Thoracic aorta (tissue), 2 donors: ENCODE measurements around the gene NTN3. TPM values are rescaled to one million over a fixed set of nuclear protein-coding genes. Genes with fewer than 3 reads are reported as not detected.

Source experiments
- ATAC-seq: fragments of 150-250 bp; one replicate; pipeline ENCODE4 v1.8.0; 2017; ENCODE audit warnings: low read depth; ENCODE audit not compliant: insufficient number of reproducible peaks, low FRiP score
- DNase-seq: peaks from one replicate; pipeline ENCODE4 v3.0.0-alpha.2; 2020; ENCODE audit warnings: low spot score
- H3K27ac ChIP-seq, 2 donors: fragments of 200-600 bp; sonication (generic); 1 replicate in 1 of 2; 2 replicates in 1 of 2; pipeline ENCODE4 v1.5.1; 2016; ENCODE audit warnings: mild to moderate bottlenecking in 2 of 2, moderate library complexity in 2 of 2
- H3K27me3 ChIP-seq: fragments of 200-600 bp; sonication (generic); replicated peaks from 2 replicates; pipeline ENCODE4 v1.6.0; 2016; ENCODE audit warnings: mild to moderate bottlenecking; ENCODE audit not compliant: insufficient read depth
- H3K36me3 ChIP-seq: fragments of 200-600 bp; sonication (generic); one replicate; pipeline ENCODE4 v1.5.1; 2016
- H3K4me1 ChIP-seq, 2 donors: fragments of 200-600 bp; sonication (generic); 1 replicate in 1 of 2; 2 replicates in 1 of 2; pipeline versions ENCODE4 v1.5.1 to v1.6.0; 2016; ENCODE audit warnings: low read depth in 2 of 2, mild to moderate bottlenecking in 1 of 2; ENCODE audit not compliant: control insufficient read depth in 1 of 2
- H3K4me3 ChIP-seq: fragments of 200-600 bp; sonication (generic); 2 replicates; pipeline ENCODE4 v1.5.1; 2016; ENCODE audit warnings: mild to moderate bottlenecking
- H3K9me3 ChIP-seq: fragments of 200-600 bp; sonication (generic); 2 replicates; pipeline ENCODE4 v1.5.1; 2016
- CTCF ChIP-seq: fragments of 200-600 bp; sonication (generic); IDR thresholded peaks from one replicate; pipeline ENCODE4 v1.5.1; 2019; ENCODE audit warnings: antibody characterized with exemption
- total RNA-seq, 2 donors: library from RNA; depleted of rRNA; stranded (reverse); fragments of >200 nt; gene quantifications; one replicate each; pipeline versions ENCODE4 v1.1.0 to v1.2.3, GENCODE V29; 2016

NTN3 gene
- total RNA-seq, 2 donors from 2014 or later = 0.28 TPM; not detected in 1

- ATAC-seq = no peak
- H3K27ac ChIP-seq = no peak overlapping the region
- no peaks in the 10 kb centered on the region for H3K9me3 ChIP-seq
- no peak for DNase-seq
- TF ChIP-seq CTCF = no peak
- H3K4me1 ChIP-seq = peaks cover 21 to 38% of the 10 kb centered on the region in 2 donors
- no peak overlapping the region for H3K4me3 ChIP-seq
- H3K27me3 ChIP-seq = no peaks in the 10 kb centered on the region
- no peaks in the 10 kb centered on the region for H3K36me3 ChIP-seq
These were observed 23.9 kb downstream of the NTN3 start for GRCh38 chr16:2495041-2495440.

DNA sequence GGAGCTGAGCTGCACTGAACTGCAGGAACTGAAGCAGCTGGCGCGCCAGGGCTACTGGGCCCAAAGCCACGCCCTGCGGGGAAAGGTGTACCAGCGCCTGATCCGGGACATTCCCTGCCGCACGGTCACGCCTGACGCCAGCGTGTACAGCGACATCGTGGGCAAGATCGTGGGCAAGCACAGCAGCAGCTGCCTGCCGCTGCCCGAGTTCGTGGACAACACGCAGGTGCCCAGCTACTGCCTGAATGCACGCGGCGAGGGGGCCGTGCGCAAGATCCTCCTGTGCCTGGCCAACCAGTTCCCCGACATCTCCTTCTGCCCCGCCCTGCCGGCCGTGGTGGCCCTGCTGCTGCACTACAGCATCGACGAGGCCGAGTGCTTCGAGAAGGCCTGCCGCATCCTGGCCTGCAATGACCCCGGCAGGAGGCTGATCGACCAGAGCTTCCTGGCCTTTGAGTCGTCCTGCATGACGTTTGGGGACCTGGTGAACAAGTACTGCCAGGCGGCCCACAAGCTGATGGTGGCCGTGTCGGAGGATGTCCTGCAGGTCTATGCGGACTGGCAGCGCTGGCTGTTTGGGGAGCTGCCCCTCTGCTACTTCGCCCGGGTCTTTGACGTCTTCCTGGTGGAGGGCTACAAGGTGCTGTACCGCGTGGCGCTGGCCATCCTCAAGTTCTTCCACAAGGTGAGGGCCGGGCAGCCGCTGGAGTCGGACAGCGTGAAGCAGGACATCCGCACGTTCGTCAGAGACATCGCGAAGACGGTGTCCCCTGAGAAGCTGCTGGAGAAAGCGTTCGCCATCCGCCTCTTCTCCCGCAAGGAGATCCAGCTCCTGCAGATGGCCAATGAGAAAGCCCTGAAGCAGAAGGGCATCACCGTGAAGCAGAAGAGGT lies 25.4 kb downstream of the NTN3 start:
- no peaks in the 10 kb centered on the region for H3K27me3 ChIP-seq
- peaks cover 23 to 45% of the 10 kb centered on the region in 2 donors for H3K4me1 ChIP-seq
- DNase-seq = no peak
- no peaks in the 10 kb centered on the region for H3K36me3 ChIP-seq
- H3K27ac ChIP-seq = no peak overlapping the region
- no peak for TF ChIP-seq CTCF
- H3K4me3 ChIP-seq = no peak overlapping the region
- ATAC-seq = no peak
- no peaks in the 10 kb centered on the region for H3K9me3 ChIP-seq

- Histone ChIP-seq H3K4me1 (peaks cover 29 to 52% of the 10 kb centered on the region in 2 donors), H3K4me3 (no peak overlapping the region), H3K36me3 (no peaks in the 10 kb centered on the region), H3K27ac (no peak overlapping the region), H3K27me3 (no peaks in the 10 kb centered on the region), H3K9me3 (no peaks in the 10 kb centered on the region)
- no peak for TF ChIP-seq CTCF
- ATAC-seq (no peak), DNase-seq (no peak)
These were observed 26.1 kb downstream of the NTN3 start for GRCh38 chr16:2497116-2497630.

DNA sequence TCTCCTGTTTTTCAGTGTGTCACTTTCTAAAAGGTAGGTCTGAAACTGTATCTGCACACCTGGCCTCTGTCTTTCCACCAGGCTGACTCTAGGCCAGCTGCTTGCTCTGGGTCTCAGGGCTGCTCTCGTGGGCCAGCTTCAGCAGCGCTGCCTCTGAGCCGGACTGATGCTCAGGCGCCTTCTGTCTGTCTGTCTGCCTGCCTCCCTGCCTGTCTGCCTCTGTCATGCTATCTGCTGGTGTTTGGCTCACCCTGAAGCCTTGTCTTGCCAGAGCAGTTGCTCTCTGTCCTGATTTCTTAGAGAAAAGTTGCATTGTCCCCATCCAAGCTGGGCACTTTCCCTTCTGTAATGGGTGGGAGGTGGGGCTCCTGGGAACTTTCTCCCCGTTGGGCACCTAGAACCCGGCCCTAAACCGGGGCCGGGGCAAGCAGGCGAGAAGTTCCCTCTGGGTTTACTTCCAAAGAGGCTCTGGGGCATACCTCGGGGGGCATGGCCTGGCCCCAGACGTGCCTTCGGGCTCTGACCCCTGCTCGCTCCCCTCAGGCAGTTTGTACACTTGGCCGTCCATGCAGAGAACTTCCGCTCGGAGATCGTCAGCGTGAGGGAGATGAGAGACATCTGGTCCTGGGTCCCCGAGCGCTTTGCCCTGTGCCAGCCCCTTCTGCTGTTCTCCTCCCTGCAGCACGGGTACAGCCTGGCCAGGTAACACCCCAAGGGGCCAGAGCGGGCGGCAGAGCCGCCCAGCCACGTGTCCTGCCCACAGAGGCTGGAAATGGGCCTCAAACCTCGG lies 26.8 kb downstream of the NTN3 start:
- no peak for ATAC-seq
- TF ChIP-seq CTCF = no peak
- Histone ChIP-seq H3K4me3 (no peak overlapping the region), H3K9me3 (no peaks in the 10 kb centered on the region), H3K27ac (peak overlapping the region in 1 of 2 donors; percentile 10), H3K27me3 (no peaks in the 10 kb centered on the region), H3K4me1 (peaks cover 29 to 52% of the 10 kb centered on the region in 2 donors), H3K36me3 (no peaks in the 10 kb centered on the region)
- no peak for DNase-seq
